Neural cell (in vitro differentiated cells): ENCODE results near the gene ABHD2. TPM values are rescaled to one million over a fixed set of nuclear protein-coding genes. Genes with fewer than 3 reads are reported as not detected.

Experiments
- H2AFZ ChIP-seq: fragments of 200-600, 300-800 bp; sonication (generic), shearing (Covaris generic); 2 replicates; pipeline ENCODE4 v1.6.0; 2014; ENCODE audit warnings: low read depth, mild to moderate bottlenecking, antibody characterized with exemption, low read length, moderate library complexity
- H3F3A ChIP-seq: fragments of 200-600 bp; shearing (Covaris generic); 2 replicates; pipeline ENCODE4 v1.6.1; 2016; ENCODE audit warnings: mild to moderate bottlenecking, moderate library complexity, mixed read lengths, antibody characterized with exemption, low read length; ENCODE audit not compliant: insufficient read depth, poor library complexity, severe bottlenecking
- H3K27ac ChIP-seq: fragments of 200-600, 300-800 bp; sonication (generic), shearing (Covaris generic); 2 replicates; pipeline ENCODE4 v1.5.1; 2014; ENCODE audit warnings: mild to moderate bottlenecking, low read length, moderate library complexity
- H3K27me3 ChIP-seq: fragments of 300-800, 200-600 bp; sonication (generic), shearing (Covaris generic); 2 replicates; pipeline ENCODE4 v1.6.0; 2014; ENCODE audit warnings: mild to moderate bottlenecking, low read depth, low read length, moderate library complexity; ENCODE audit not compliant: insufficient read depth
- H3K36me3 ChIP-seq: fragments of 300-800, 200-600 bp; sonication (generic), shearing (Covaris generic); 2 replicates; pipeline ENCODE4 v1.5.1; 2014; ENCODE audit warnings: mild to moderate bottlenecking, antibody characterized with exemption, low read length, moderate library complexity; ENCODE audit not compliant: insufficient read depth
- H3K4me2 ChIP-seq: fragments of 300-800, 200-600 bp; sonication (generic), shearing (Covaris generic); 2 replicates; pipeline ENCODE4 v1.6.0; 2014; ENCODE audit warnings: mild to moderate bottlenecking, low read length
- H3K4me3 ChIP-seq: fragments of 300-800, 200-600 bp; sonication (generic), shearing (Covaris generic); 2 replicates; pipeline ENCODE4 v1.5.1; 2014; ENCODE audit warnings: mild to moderate bottlenecking, low read length, moderate library complexity
- H3K79me2 ChIP-seq: fragments of 200-600 bp; shearing (Covaris generic); replicated peaks from 2 replicates; pipeline ENCODE4 v1.6.0; 2014; ENCODE audit warnings: mild to moderate bottlenecking, low read length, moderate library complexity; ENCODE audit not compliant: insufficient read depth
- H3K9ac ChIP-seq: fragments of 300-800, 200-600 bp; sonication (generic), shearing (Covaris generic); 2 replicates; pipeline ENCODE4 v1.6.1; 2016; ENCODE audit warnings: mild to moderate bottlenecking, low read length, mixed read lengths
- H3K9me2 ChIP-seq: fragments of 200-600 bp; shearing (Covaris generic); 2 replicates; pipeline ENCODE4 v1.6.1; 2016; ENCODE audit warnings: mild to moderate bottlenecking, low read length, mixed read lengths; ENCODE audit not compliant: insufficient read depth
- H3K9me3 ChIP-seq: fragments of 200-600, 300-800 bp; sonication (generic), shearing (Covaris generic); 2 replicates; pipeline ENCODE4 v1.6.1; 2016; ENCODE audit warnings: mild to moderate bottlenecking, mixed run types, low read length, moderate library complexity, mixed read lengths
- H4K20me1 ChIP-seq: fragments of 200-600 bp; shearing (Covaris generic); 2 replicates; pipeline ENCODE4 v1.6.1; 2016; ENCODE audit warnings: mild to moderate bottlenecking, mixed run types; ENCODE audit not compliant: insufficient read depth
- EP300 ChIP-seq: fragments of 450-650 bp; conservative IDR thresholded peaks from 2 replicates; pipeline ENCODE4 v1.6.1; 2014; ENCODE audit warnings: antibody characterized with exemption, mild to moderate bottlenecking, moderate library complexity; ENCODE audit not compliant: poor library complexity, severe bottlenecking
- EZH2 ChIP-seq: fragments of 200-600, 300-800 bp; shearing (Covaris generic), sonication (generic); IDR thresholded peaks from 2 replicates; pipeline ENCODE4 v1.6.1; 2014; ENCODE audit warnings: antibody characterized with exemption, low read length, borderline replicate concordance, mild to moderate bottlenecking; ENCODE audit not compliant: insufficient read depth, poor library complexity, severe bottlenecking
- MXI1 ChIP-seq: fragments of 450-650 bp; conservative IDR thresholded peaks from 2 replicates; pipeline ENCODE4 v1.6.1; 2014; ENCODE audit warnings: antibody characterized with exemption, mild to moderate bottlenecking; ENCODE audit not compliant: poor library complexity, severe bottlenecking
- POLR2AphosphoS5 ChIP-seq: IDR thresholded peaks from 2 replicates; pipeline ENCODE4 v1.6.1; 2012
- RAD21 ChIP-seq: fragments of 450-650 bp; conservative IDR thresholded peaks from 2 replicates; pipeline ENCODE4 v1.6.1; 2014; ENCODE audit warnings: antibody characterized with exemption, mild to moderate bottlenecking, moderate library complexity
- SMC3 ChIP-seq: fragments of 450-650 bp; conservative IDR thresholded peaks from 2 replicates; pipeline ENCODE4 v1.6.1; 2014; ENCODE audit warnings: antibody characterized with exemption, mild to moderate bottlenecking, moderate library complexity; ENCODE audit not compliant: poor library complexity
- TAF1 ChIP-seq: IDR thresholded peaks from 2 replicates; pipeline ENCODE4 v1.6.1; 2012; ENCODE audit warnings: low read depth
- polyA plus RNA-seq: library from polyadenylated mRNA; depleted of rRNA; stranded (reverse); fragments of >200 nt; gene quantifications from 2 replicates; pipeline ENCODE4 v1.2.3, GENCODE V29; 2014
- TF ChIP-seq, protein P1 (sequence below): fragments of 450-650 bp; IDR thresholded peaks from 2 replicates; pipeline ENCODE4 v1.5.1; 2014; ENCODE audit warnings: antibody characterized with exemption, mild to moderate bottlenecking, moderate library complexity; ENCODE audit not compliant: poor library complexity, severe bottlenecking
- TF ChIP-seq, protein P2 (sequence below): IDR thresholded peaks from 2 replicates; pipeline ENCODE4 v1.6.1; 2012; ENCODE audit warnings: borderline replicate concordance

Gene ABHD2
- polyA plus RNA-seq, 1 donor from 2014 or later: 19.0 TPM

DNA sequence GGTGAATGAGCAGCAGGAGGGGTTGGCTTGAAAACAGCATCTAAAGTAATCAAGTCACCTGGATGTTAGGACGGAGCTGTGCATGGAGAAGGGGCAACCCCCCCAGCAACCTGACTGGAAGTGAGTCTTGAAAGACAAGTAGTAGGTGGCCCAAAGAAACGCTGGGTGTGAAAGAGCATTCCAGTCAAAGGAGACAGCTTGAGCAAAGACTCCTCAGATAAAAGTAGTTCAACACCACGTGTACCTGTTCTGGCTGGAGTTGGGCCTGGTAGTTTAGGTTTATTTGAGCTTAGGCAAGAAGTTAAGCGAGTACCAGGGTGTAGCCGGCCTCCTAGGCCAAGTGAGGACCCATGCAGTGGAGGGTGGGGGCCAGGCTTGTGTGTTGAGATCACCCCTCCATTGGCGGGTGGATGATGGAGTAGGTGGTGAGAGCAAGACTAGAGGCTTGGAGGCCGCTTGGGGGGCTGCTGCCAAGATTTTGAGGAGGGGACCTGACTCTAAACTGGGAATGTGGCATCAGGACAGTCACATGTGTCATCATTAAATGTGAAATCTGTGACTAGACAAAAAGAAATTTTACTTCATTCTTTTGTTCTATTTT is 61.3 kb downstream of the ABHD2 start:
- Histone ChIP-seq H4K20me1 (no peaks in the 10 kb centered on the region), H3K9me3 (no peaks in the 10 kb centered on the region), H3K9me2 (no peaks in the 10 kb centered on the region), H3F3A (no peaks in the 10 kb centered on the region), H3K4me2 (no peak overlapping the region), H3K27me3 (no peaks in the 10 kb centered on the region), H3K36me3 (peaks cover 5% of the 10 kb centered on the region), H3K79me2 (no peaks in the 10 kb centered on the region), H3K4me3 (no peak overlapping the region), H3K27ac (no peak overlapping the region), H3K9ac (no peak overlapping the region), H2AFZ (no peak overlapping the region)
- no peak for TF ChIP-seq SMC3
- TF ChIP-seq TAF1: no peak
- TF ChIP-seq, protein P1, sequence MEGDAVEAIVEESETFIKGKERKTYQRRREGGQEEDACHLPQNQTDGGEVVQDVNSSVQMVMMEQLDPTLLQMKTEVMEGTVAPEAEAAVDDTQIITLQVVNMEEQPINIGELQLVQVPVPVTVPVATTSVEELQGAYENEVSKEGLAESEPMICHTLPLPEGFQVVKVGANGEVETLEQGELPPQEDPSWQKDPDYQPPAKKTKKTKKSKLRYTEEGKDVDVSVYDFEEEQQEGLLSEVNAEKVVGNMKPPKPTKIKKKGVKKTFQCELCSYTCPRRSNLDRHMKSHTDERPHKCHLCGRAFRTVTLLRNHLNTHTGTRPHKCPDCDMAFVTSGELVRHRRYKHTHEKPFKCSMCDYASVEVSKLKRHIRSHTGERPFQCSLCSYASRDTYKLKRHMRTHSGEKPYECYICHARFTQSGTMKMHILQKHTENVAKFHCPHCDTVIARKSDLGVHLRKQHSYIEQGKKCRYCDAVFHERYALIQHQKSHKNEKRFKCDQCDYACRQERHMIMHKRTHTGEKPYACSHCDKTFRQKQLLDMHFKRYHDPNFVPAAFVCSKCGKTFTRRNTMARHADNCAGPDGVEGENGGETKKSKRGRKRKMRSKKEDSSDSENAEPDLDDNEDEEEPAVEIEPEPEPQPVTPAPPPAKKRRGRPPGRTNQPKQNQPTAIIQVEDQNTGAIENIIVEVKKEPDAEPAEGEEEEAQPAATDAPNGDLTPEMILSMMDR: no peak
- TF ChIP-seq EP300: no peak
- no peak for TF ChIP-seq RAD21
- TF ChIP-seq, protein P2, sequence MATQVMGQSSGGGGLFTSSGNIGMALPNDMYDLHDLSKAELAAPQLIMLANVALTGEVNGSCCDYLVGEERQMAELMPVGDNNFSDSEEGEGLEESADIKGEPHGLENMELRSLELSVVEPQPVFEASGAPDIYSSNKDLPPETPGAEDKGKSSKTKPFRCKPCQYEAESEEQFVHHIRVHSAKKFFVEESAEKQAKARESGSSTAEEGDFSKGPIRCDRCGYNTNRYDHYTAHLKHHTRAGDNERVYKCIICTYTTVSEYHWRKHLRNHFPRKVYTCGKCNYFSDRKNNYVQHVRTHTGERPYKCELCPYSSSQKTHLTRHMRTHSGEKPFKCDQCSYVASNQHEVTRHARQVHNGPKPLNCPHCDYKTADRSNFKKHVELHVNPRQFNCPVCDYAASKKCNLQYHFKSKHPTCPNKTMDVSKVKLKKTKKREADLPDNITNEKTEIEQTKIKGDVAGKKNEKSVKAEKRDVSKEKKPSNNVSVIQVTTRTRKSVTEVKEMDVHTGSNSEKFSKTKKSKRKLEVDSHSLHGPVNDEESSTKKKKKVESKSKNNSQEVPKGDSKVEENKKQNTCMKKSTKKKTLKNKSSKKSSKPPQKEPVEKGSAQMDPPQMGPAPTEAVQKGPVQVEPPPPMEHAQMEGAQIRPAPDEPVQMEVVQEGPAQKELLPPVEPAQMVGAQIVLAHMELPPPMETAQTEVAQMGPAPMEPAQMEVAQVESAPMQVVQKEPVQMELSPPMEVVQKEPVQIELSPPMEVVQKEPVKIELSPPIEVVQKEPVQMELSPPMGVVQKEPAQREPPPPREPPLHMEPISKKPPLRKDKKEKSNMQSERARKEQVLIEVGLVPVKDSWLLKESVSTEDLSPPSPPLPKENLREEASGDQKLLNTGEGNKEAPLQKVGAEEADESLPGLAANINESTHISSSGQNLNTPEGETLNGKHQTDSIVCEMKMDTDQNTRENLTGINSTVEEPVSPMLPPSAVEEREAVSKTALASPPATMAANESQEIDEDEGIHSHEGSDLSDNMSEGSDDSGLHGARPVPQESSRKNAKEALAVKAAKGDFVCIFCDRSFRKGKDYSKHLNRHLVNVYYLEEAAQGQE: no peak
- no peak for TF ChIP-seq MXI1
- TF ChIP-seq EZH2: no peak
- TF ChIP-seq POLR2AphosphoS5: no peak

DNA sequence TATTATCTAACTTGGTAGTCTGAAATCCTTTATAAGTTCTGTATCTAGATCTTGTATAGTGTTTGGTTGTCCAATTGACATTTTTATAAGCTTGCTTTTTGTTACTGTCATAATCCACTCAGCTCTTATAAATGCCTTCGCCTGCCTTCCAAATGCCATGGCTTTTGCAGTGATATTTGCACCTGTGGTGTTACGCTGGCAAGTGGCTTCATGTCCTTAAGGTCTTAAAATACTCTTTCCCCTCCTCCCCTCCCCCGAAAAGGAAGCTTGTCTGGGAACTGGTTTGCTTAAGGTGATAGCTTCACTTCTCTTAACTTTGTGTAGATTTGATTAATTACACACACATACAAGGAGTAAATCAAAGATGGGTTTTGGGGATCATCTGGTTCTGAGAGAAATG is 62.0 kb downstream of the ABHD2 start:
- Histone ChIP-seq H3K4me3 (no peak overlapping the region), H3K27me3 (no peaks in the 10 kb centered on the region), H3K27ac (no peak overlapping the region), H3K36me3 (peaks cover 6% of the 10 kb centered on the region), H3K9me3 (no peaks in the 10 kb centered on the region), H4K20me1 (no peaks in the 10 kb centered on the region), H3K9ac (no peak overlapping the region), H3F3A (no peaks in the 10 kb centered on the region), H3K9me2 (no peaks in the 10 kb centered on the region), H3K79me2 (no peaks in the 10 kb centered on the region), H2AFZ (no peak overlapping the region), H3K4me2 (no peak overlapping the region)
- TF ChIP-seq MXI1 (no peak), RAD21 (no peak)
- TF ChIP-seq, protein P2: no peak
